H1 (cell line): ENCODE measurements around the gene NSUN2. TPM values are rescaled to one million over a fixed set of nuclear protein-coding genes. Genes with fewer than 3 reads are reported as not detected.
"Not testable (repeated sequence)": the region's sequence is repeated elsewhere in the genome, so short reads cannot be mapped to it uniquely, and the experiment has no call there.

Experiments
- CTCF ChIA-PET: fragments of 300-600 bp; sonication (Branson Sonifier 250); formaldehyde crosslinking; loops from one replicate; lab custom pipeline; 2021; ENCODE audit not compliant: partially characterized antibody; lab: Charles Lee
- POLR2A ChIA-PET: fragments of 300-600 bp; sonication (Branson Sonifier 250); formaldehyde crosslinking; loops from one replicate; lab custom pipeline; 2021; ENCODE audit warnings: inconsistent platforms; ENCODE audit not compliant: partially characterized antibody; lab: Charles Lee
- DNase-seq, 2 experiments: peaks; one replicate each; pipeline versions ENCODE4 v3.0.0 to v3.0.0-alpha.2; 2010 to 2022; ENCODE audit warnings: low spot score in 2 of 2, low read depth in 1 of 2, mixed read lengths in 1 of 2
- FAIRE-seq: peaks from 2 replicates; lab custom pipeline; 2011; peaks lifted over from hg19 to GRCh38; lab: Jason Lieb, UNC
- H2AFZ ChIP-seq: 2 replicates; pipeline ENCODE4 v1.8.1; 2012; ENCODE audit warnings: low read length, inconsistent platforms
- H2AK5ac ChIP-seq: 2 replicates; pipeline ENCODE4 v1.6.1; 2013; ENCODE audit warnings: low read depth, low read length
- H2BK120ac ChIP-seq: replicated peaks from 2 replicates; pipeline ENCODE3; 2013; ENCODE audit warnings: low read depth, low read length, inconsistent platforms
- H2BK12ac ChIP-seq: 2 replicates; pipeline ENCODE4 v1.6.1; 2013; ENCODE audit warnings: low read depth, low read length
- H2BK15ac ChIP-seq: 2 replicates; pipeline ENCODE4 v1.6.1; 2013; ENCODE audit warnings: low read length
- H2BK20ac ChIP-seq: 2 replicates; pipeline ENCODE4 v1.6.1; 2013; ENCODE audit warnings: low read length
- H2BK5ac ChIP-seq: 2 replicates; pipeline ENCODE4 v1.6.1; 2013; ENCODE audit warnings: low read depth, low read length
- H3K14ac ChIP-seq: 2 replicates; pipeline ENCODE4 v1.6.1; 2013; ENCODE audit warnings: inconsistent platforms; ENCODE audit not compliant: insufficient read length
- H3K18ac ChIP-seq: 2 replicates; pipeline ENCODE4 v1.6.1; 2013; ENCODE audit warnings: low read length; ENCODE audit errors: extremely low read depth
- H3K23ac ChIP-seq: 2 replicates; pipeline ENCODE4 v1.6.1; 2013; ENCODE audit warnings: inconsistent platforms; ENCODE audit not compliant: insufficient read length
- H3K23me2 ChIP-seq: 2 replicates; pipeline ENCODE4 v1.6.1; 2013; ENCODE audit warnings: low read depth, low read length
- H3K27ac ChIP-seq: 2 replicates; pipeline ENCODE4 v1.6.1; 2011; ENCODE audit warnings: low read depth, low read length, inconsistent platforms
- H3K27me3 ChIP-seq, 4 experiments: replicated peaks in 1 of 4; 1 replicate in 1 of 4; 2 replicates in 3 of 4; pipeline versions ENCODE4 v1.6.1 to v1.8.1; 2011 to 2013; ENCODE audit warnings: low read length in 3 of 4, mild to moderate bottlenecking in 3 of 4, inconsistent platforms in 2 of 4, mixed read lengths in 2 of 4, moderate library complexity in 1 of 4; ENCODE audit not compliant: control insufficient read depth in 3 of 4, insufficient read depth in 3 of 4; ENCODE audit errors: extremely low read depth in 1 of 4
- H3K36me3 ChIP-seq, 4 experiments: 2 replicates each; pipeline versions ENCODE4 v1.6.1 to v1.8.1; 2011 to 2013; ENCODE audit warnings: mild to moderate bottlenecking in 4 of 4, low read length in 3 of 4, moderate library complexity in 2 of 4, control low read depth in 1 of 4, inconsistent platforms in 1 of 4; ENCODE audit not compliant: insufficient read depth in 4 of 4, control insufficient read depth in 2 of 4
- H3K4ac ChIP-seq: replicated peaks from 2 replicates; pipeline ENCODE3; 2013; ENCODE audit warnings: low read length, low read depth, mixed read lengths, inconsistent platforms; ENCODE audit not compliant: insufficient read length
- H3K4me1 ChIP-seq, 4 experiments: replicated peaks in 1 of 4; 1 replicate in 1 of 4; 2 replicates in 3 of 4; pipeline versions ENCODE4 v1.6.1 to v1.8.1; 2011 to 2013; ENCODE audit warnings: low read length in 3 of 4, inconsistent platforms in 2 of 4, mixed read lengths in 1 of 4; ENCODE audit not compliant: insufficient read depth in 4 of 4, control insufficient read depth in 3 of 4
- H3K4me2 ChIP-seq, 2 experiments: 2 replicates each; pipeline versions ENCODE4 v1.6.1 to v1.8.1; 2011 to 2013; ENCODE audit warnings: low read depth in 2 of 2, low read length in 2 of 2, control low read depth in 1 of 2, inconsistent platforms in 1 of 2, mild to moderate bottlenecking in 1 of 2; ENCODE audit not compliant: insufficient read depth in 1 of 2
- H3K4me3 ChIP-seq, 4 experiments: fragments of 200-600, 300-600 bp in 1 of 4; sonication (generic), shearing (Covaris generic), sonication (Bioruptor Twin) in 1 of 4; 2 replicates each; pipeline versions ENCODE4 v1.5.1 to v1.8.1; 2011 to 2016; ENCODE audit warnings: low read length in 4 of 4, low read depth in 3 of 4, control low read depth in 2 of 4, inconsistent platforms in 2 of 4, mild to moderate bottlenecking in 2 of 4, mixed read lengths in 1 of 4, moderate library complexity in 1 of 4; ENCODE audit not compliant: insufficient read depth in 2 of 4; ENCODE audit errors: extremely low read depth in 1 of 4
- H3K56ac ChIP-seq: replicated peaks from 2 replicates; pipeline ENCODE3; 2013; ENCODE audit warnings: low read depth, mild to moderate bottlenecking, mixed read lengths, low read length, inconsistent platforms; ENCODE audit not compliant: insufficient read length
- H3K79me1 ChIP-seq: 2 replicates; pipeline ENCODE4 v1.6.1; 2013; ENCODE audit warnings: low read depth, low read length, control low read depth
- H3K79me2 ChIP-seq, 2 experiments: 2 replicates each; pipeline versions ENCODE4 v1.6.1 to v1.8.1; 2012 to 2013; ENCODE audit warnings: low read length in 2 of 2, mild to moderate bottlenecking in 2 of 2, inconsistent platforms in 1 of 2; ENCODE audit not compliant: insufficient read depth in 2 of 2, control insufficient read depth in 1 of 2
- H3K9ac ChIP-seq, 4 experiments: replicated peaks in 1 of 4; 1 replicate in 1 of 4; 2 replicates in 3 of 4; pipeline versions ENCODE4 v1.6.1 to v1.8.1; 2011 to 2013; ENCODE audit warnings: low read depth in 3 of 4, low read length in 3 of 4, control low read depth in 2 of 4, mild to moderate bottlenecking in 2 of 4, moderate library complexity in 2 of 4, inconsistent platforms in 1 of 4; ENCODE audit errors: extremely low read depth in 1 of 4
- H3K9me3 ChIP-seq, 2 experiments: 2 replicates each; pipeline versions ENCODE4 v1.6.1 to v1.8.1; 2012 to 2013; ENCODE audit warnings: mild to moderate bottlenecking in 2 of 2, moderate library complexity in 2 of 2, control low read depth in 1 of 2, inconsistent platforms in 1 of 2, low read depth in 1 of 2, low read length in 1 of 2, mixed read lengths in 1 of 2; ENCODE audit not compliant: insufficient read depth in 2 of 2
- H4K20me1 ChIP-seq, 2 experiments: replicated peaks in 1 of 2; 2 replicates each; pipeline versions ENCODE3 to v1.8.1; 2011 to 2013; ENCODE audit warnings: inconsistent platforms in 2 of 2, low read length in 2 of 2, mild to moderate bottlenecking in 1 of 2; ENCODE audit not compliant: insufficient read depth in 2 of 2, control insufficient read depth in 1 of 2
- H4K5ac ChIP-seq: 2 replicates; pipeline ENCODE4 v1.6.1; 2013; ENCODE audit warnings: low read length, low read depth, mixed read lengths, inconsistent platforms; ENCODE audit not compliant: insufficient read length
- H4K8ac ChIP-seq: 2 replicates; pipeline ENCODE4 v1.8.0; 2013; ENCODE audit warnings: mild to moderate bottlenecking, moderate library complexity, low read length, inconsistent platforms; ENCODE audit not compliant: insufficient read depth; ENCODE audit errors: extremely low read depth
- H4K91ac ChIP-seq: replicated peaks from 2 replicates; pipeline ENCODE3; 2013; ENCODE audit warnings: low read length, mixed read lengths, inconsistent platforms; ENCODE audit not compliant: insufficient read length
- ATF3 ChIP-seq: IDR thresholded peaks from 2 replicates; pipeline ENCODE4 v1.6.1; 2011; ENCODE audit warnings: low read depth, mild to moderate bottlenecking, low read length; ENCODE audit not compliant: insufficient read depth
- BCL11A ChIP-seq, 2 experiments: IDR thresholded peaks; one replicate each; pipeline ENCODE4 v1.6.1; 2011; ENCODE audit warnings: low read depth in 2 of 2, low read length in 2 of 2, mild to moderate bottlenecking in 2 of 2
- GABPA ChIP-seq: IDR thresholded peaks from 2 replicates; pipeline ENCODE4 v1.6.1; 2011; ENCODE audit warnings: mild to moderate bottlenecking, low read length, moderate library complexity, borderline replicate concordance; ENCODE audit not compliant: insufficient read depth
- HDAC6 ChIP-seq: IDR thresholded peaks from one replicate; pipeline ENCODE4 v1.7.1; 2012; ENCODE audit warnings: low read depth, mild to moderate bottlenecking, inconsistent platforms, low read length, moderate library complexity
- JUND ChIP-seq: IDR thresholded peaks from 2 replicates; pipeline ENCODE4 v1.6.1; 2011; ENCODE audit warnings: mild to moderate bottlenecking, improper control_type of control experiment, low read length
- KDM5A ChIP-seq: fragments of 200-600 bp; IDR thresholded peaks from 2 replicates; pipeline ENCODE4 v1.7.1; 2012; ENCODE audit warnings: mild to moderate bottlenecking, low read length, inconsistent platforms, mixed read lengths
- NANOG ChIP-seq: IDR thresholded peaks from 2 replicates; pipeline ENCODE4 v1.6.1; 2011; ENCODE audit warnings: low read length, low read depth, mild to moderate bottlenecking, inconsistent platforms; ENCODE audit not compliant: insufficient read depth, poor library complexity, severe bottlenecking
- RNF2 ChIP-seq: fragments of 200-900, 300-1000 bp; sonication (generic); IDR thresholded peaks from 2 replicates; pipeline ENCODE4 v1.7.1; 2016; ENCODE audit warnings: borderline replicate concordance, low read depth, mild to moderate bottlenecking, antibody characterized with exemption, low read length; ENCODE audit not compliant: poor library complexity, severe bottlenecking; ENCODE audit errors: missing control alignments
- SIN3A ChIP-seq, 2 experiments: IDR thresholded peaks in 1 of 2; conservative IDR thresholded peaks in 1 of 2; 2 replicates each; pipeline ENCODE4 v1.6.1; 2011 to 2012; ENCODE audit warnings: low read length in 2 of 2, improper control_type of control experiment in 1 of 2, low read depth in 1 of 2, mild to moderate bottlenecking in 1 of 2
- SIX5 ChIP-seq: IDR thresholded peaks from 2 replicates; pipeline ENCODE4 v1.6.1; 2011; ENCODE audit warnings: mild to moderate bottlenecking, low read depth, low read length
- TAF1 ChIP-seq: IDR thresholded peaks from 2 replicates; pipeline ENCODE4 v1.6.1; 2011; ENCODE audit warnings: mild to moderate bottlenecking, low read depth, low read length
- WGBS, 2 experiments: shearing (Covaris generic) in 1 of 2; methylation state at CpG; one replicate each; pipeline versions ENCODE4 v1.1.6 to v1.1.7; 2013 to 2015; ENCODE audit warnings: low lambda C conversion rate in 2 of 2, mixed read lengths in 2 of 2, inconsistent platforms in 1 of 2, low coverage in 1 of 2, missing lambda C conversion rate in 1 of 2; ENCODE audit not compliant: insufficient replicate concordance in 2 of 2, insufficient coverage in 1 of 2, insufficient read length in 1 of 2; ENCODE audit errors: extremely low coverage in 1 of 2, missing lambda C conversion rate in 1 of 2; 5-methylcytosine and 5-hydroxymethylcytosine counted together
- polyA plus RNA-seq, 7 experiments: library from polyadenylated mRNA; depleted of rRNA in 3 of 7; stranded (reverse) in 5 of 7; unstranded in 2 of 7; fragments of >200 nt in 5 of 7; fragments of 200-250 nt in 2 of 7; gene quantifications; 1 replicate in 5 of 7; 2 replicates in 1 of 7; 4 replicates in 1 of 7; pipeline versions ENCODE4 v1.2.1 to v1.2.3, GENCODE V29; 2011 to 2013; ENCODE audit warnings: missing spikeins in 2 of 7, mixed read lengths in 2 of 7
- total RNA-seq: library from RNA; stranded (reverse); fragmentation: NEBNext Ultra II Directional; extraction: Animal tissue kit (Norgen Biotek cat#: 25700); gene quantifications from 2 replicates; pipeline ENCODE4 v1.2.1, GENCODE V29; 2021

Gene NSUN2
- total and polyA plus RNA-seq, 2 of the 8 experiments (the other 6 are each of a cell fraction or from before 2014, with no cell fraction given), result 47.3 to 94.7 TPM

- TF ChIP-seq SIN3A (conservative IDR thresholded peaks at IDR 0.05 in 1 of 2, IDR thresholded peaks at IDR 0.05 in 1 of 2; ENCODE audit: low read depth in 1 of 2, low read length in 2 of 2), result no peak
- TF ChIP-seq JUND, result no peak
- no peak for TF ChIP-seq SIX5
- no peak for TF ChIP-seq RNF2
- no peak for TF ChIP-seq HDAC6
- no peak for TF ChIP-seq BCL11A (IDR thresholded peaks at IDR 0.05; ENCODE audit: low read depth in 2 of 2, low read length in 2 of 2)
- TF ChIP-seq NANOG, result no peak
- TF ChIP-seq GABPA, result no peak
- TF ChIP-seq TAF1, result no peak
- TF ChIP-seq KDM5A, result no peak
- TF ChIP-seq ATF3, result no peak
Observed at GRCh38 chr5:6572086-6572824, 60.6 kb downstream of the NSUN2 start (continued).

- H3K27ac ChIP-seq, H2AFZ ChIP-seq, POLR2A ChIA-PET, H3K79me2 ChIP-seq, H3K27me3 ChIP-seq, H3K14ac ChIP-seq, H4K5ac ChIP-seq, H2BK12ac ChIP-seq, H3K36me3 ChIP-seq, FAIRE-seq, H3K79me1 ChIP-seq, H3K4me2 ChIP-seq, H3K4me1 ChIP-seq, CTCF ChIA-PET, H2BK5ac ChIP-seq, H2BK15ac ChIP-seq, H2AK5ac ChIP-seq, H3K9me3 ChIP-seq, H4K20me1 ChIP-seq, DNase-seq, H3K23ac ChIP-seq, H2BK20ac ChIP-seq, H3K56ac ChIP-seq, H3K23me2 ChIP-seq, H3K9ac ChIP-seq, H4K8ac ChIP-seq, H3K4me3 ChIP-seq, H4K91ac ChIP-seq, H3K4ac ChIP-seq, H2BK120ac ChIP-seq, H3K18ac ChIP-seq: not testable (repeated sequence)
- 39% methylated on average over 2 of the region's 2 CpGs; no CpG with 5 or more reads in 1 of the 2 experiments for WGBS, 2 experiments
Observed at GRCh38 chr5:6571607-6572006, 61.2 kb downstream of the NSUN2 start.
